Measurements from ENCODE around the gene LPCAT1. TPM values are rescaled to one million over a fixed set of nuclear protein-coding genes. Genes with fewer than 3 reads are reported as not detected.

LPCAT1 gene
- total and polyA plus RNA-seq, 2 of the 13 experiments (the other 11 are each of a cell fraction or from before 2014, with no cell fraction given), result 29.8 to 90.6 TPM

- TF ChIP-seq GRHL1 (CRISPR knock-in tag; conservative IDR thresholded peaks at IDR 0.05), result no peak
- TF ChIP-seq SP1 (IDR thresholded peaks at IDR 0.05), result no peak
- no peak for TF ChIP-seq SP1 (CRISPR knock-in tag; IDR thresholded peaks at IDR 0.05)
Observed at GRCh38 chr5:1511048-1511447, 12.7 kb downstream of the LPCAT1 start (continued).

GRCh38 chr5:1510631-1511030 is 13.1 kb downstream of the LPCAT1 start:
- CTCF ChIA-PET (ENCODE audit: low intra/inter-chr PET ratio, low total read pairs), result no interaction called here
- no TSS peak for BruUV-seq (replicated peaks)

More at GRCh38 chr5:1510631-1511030, 13.1 kb downstream of the LPCAT1 start:
- H3K27me3 ChIP-seq (ENCODE audit: control insufficient read depth in 1 of 2, insufficient read depth in 2 of 2, low read length in 2 of 2), result no peaks in the 10 kb centered on the region
- FAIRE-seq (no peak), DNase-seq (ENCODE audit: low spot score) (no peak), ATAC-seq (no peak)
- WGBS (ENCODE audit: low lambda C conversion rate), result 100% methylated on average over 2 of the region's 11 CpGs
- H3K36me3 ChIP-seq (replicated peaks in 1 of 2; ENCODE audit: control insufficient read depth in 1 of 2, insufficient read depth in 2 of 2, low read length in 2 of 2), result peaks cover 23 to 52% of the 10 kb centered on the region in 2 experiments
- H3K4me2 ChIP-seq (ENCODE audit: low read depth, low read length), result no peak overlapping the region
- no peak overlapping the region for H3K4me3 ChIP-seq (replicated peaks in 1 of 3; ENCODE audit: insufficient read depth in 1 of 3, low read depth in 2 of 3, low read length in 3 of 3)
- H3K9me3 ChIP-seq (ENCODE audit: low read length), result no peaks in the 10 kb centered on the region
- no peak overlapping the region for H3K27ac ChIP-seq (ENCODE audit: extremely low read length, insufficient read depth, low read length)
- intact Hi-C loops (cut with micrococcal nuclease; ENCODE audit: unreplicated experiment) (no loop called here), in situ Hi-C loops (cut with HindIII; ENCODE audit: extremely low pct_ligation_motif_present, low pct_unique_long_range_greater_than_20kb) (loop anchor here (25.0 kb wide), 1 partner anchor 127 kb away; no protein-coding TSS in a partner anchor)
- POLR2A ChIA-PET, result no interaction called here
- no peak overlapping the region for H3K9ac ChIP-seq (ENCODE audit: insufficient read depth, low read depth, low read length)
- H4K20me1 ChIP-seq (ENCODE audit: insufficient read depth, low read length), result peaks cover 80% of the 10 kb centered on the region
- no peak overlapping the region for H2AFZ ChIP-seq (ENCODE audit: low read length)
- no peak for TF ChIP-seq MYC (CRISPR knock-in tag; IDR thresholded peaks at IDR 0.05; ENCODE audit: borderline replicate concordance)
- TF ChIP-seq AKAP8 (CRISPR knock-in tag; IDR thresholded peaks at IDR 0.05), result 0 out of 2 replicates have a peak, but pooled peaks have one; percentile 19
- TF ChIP-seq NFIB (CRISPR knock-in tag; IDR thresholded peaks at IDR 0.05; ENCODE audit: borderline replicate concordance), result no peak
- TF ChIP-seq ZNF687 (CRISPR knock-in tag; IDR thresholded peaks at IDR 0.05), result peak; percentile 11; the same call in 1 of the 2 replicates
- TF ChIP-seq POLR2A (IDR thresholded peaks at IDR 0.05; ENCODE audit: insufficient read depth in 1 of 2, low read depth in 2 of 2, low read length in 2 of 2), result 0 out of 4 replicates have a peak, but pooled peaks of 1 of the 2 experiments have one; percentile 35
- H3K79me2 ChIP-seq (ENCODE audit: insufficient read depth, low read length), result peaks cover 92% of the 10 kb centered on the region
- peaks cover 34% of the 10 kb centered on the region for H3K4me1 ChIP-seq (ENCODE audit: insufficient read depth, low read length)

All from HepG2 (cell line).